GM12874 (cell line): Measurements from ENCODE around the gene C1orf56.

Experiments used
- TF ChIP-seq, protein P1 (sequence below): IDR thresholded peaks from 2 replicates; pipeline ENCODE4 v1.5.1; 2011; ENCODE audit warnings: low read depth, mild to moderate bottlenecking, control low read depth, low read length, moderate library complexity; ENCODE audit not compliant: insufficient read depth

The C1orf56 gene

GRCh38 chr1:151002611-151003010 lies 44.9 kb upstream of the C1orf56 start:
- TF ChIP-seq, protein P1, sequence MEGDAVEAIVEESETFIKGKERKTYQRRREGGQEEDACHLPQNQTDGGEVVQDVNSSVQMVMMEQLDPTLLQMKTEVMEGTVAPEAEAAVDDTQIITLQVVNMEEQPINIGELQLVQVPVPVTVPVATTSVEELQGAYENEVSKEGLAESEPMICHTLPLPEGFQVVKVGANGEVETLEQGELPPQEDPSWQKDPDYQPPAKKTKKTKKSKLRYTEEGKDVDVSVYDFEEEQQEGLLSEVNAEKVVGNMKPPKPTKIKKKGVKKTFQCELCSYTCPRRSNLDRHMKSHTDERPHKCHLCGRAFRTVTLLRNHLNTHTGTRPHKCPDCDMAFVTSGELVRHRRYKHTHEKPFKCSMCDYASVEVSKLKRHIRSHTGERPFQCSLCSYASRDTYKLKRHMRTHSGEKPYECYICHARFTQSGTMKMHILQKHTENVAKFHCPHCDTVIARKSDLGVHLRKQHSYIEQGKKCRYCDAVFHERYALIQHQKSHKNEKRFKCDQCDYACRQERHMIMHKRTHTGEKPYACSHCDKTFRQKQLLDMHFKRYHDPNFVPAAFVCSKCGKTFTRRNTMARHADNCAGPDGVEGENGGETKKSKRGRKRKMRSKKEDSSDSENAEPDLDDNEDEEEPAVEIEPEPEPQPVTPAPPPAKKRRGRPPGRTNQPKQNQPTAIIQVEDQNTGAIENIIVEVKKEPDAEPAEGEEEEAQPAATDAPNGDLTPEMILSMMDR = no peak

DNA sequence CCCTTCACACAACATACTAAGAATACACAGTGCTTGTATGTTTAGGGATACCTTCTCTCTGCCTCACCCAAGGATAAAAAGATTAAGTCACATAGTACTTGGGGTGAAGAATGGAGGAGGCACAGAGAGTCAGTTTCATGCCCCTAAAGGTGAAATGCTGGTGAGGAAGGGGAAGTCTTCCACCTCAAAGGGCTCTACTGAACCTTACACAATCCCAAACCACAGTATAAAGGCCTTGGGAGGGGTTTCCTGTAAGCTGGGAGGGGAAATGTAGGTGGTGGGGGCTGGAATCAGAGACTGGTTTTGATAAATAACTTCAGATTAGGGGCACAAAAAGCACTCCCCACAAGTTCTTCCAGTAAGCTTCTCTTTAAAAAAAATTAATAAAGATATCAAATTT lies 44.4 kb upstream of the C1orf56 start:
- TF ChIP-seq, protein P1 = no peak

DNA sequence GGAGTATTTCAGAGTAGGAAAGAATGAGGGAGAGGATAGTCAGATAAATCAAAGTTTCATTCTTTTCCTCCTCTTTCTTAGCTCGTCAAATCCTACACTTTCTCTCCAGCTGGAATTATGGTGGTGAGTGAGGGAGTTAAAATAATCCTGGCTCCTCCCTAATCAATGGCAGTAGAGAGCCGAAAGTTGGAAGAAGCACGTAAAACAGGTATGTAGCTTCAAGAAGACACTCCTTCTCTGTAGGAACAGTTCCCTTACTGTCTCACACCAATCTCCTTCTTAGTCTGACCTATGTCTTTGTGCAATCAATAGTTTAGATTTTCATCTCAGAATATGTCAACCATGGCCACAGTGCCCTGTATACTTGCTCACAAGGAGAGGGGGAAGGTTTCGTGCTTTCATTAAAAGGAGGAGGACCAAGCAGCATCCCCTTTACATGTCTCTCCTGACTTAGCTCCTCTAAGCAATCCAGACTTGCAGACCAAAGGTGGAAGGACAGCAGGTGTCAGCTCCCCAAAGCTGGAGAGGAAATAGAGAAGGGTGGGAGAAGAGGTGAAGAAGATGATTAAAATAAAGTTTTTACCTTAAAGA lies 41.7 kb upstream of the C1orf56 start:
- TF ChIP-seq, protein P1 = no peak

DNA sequence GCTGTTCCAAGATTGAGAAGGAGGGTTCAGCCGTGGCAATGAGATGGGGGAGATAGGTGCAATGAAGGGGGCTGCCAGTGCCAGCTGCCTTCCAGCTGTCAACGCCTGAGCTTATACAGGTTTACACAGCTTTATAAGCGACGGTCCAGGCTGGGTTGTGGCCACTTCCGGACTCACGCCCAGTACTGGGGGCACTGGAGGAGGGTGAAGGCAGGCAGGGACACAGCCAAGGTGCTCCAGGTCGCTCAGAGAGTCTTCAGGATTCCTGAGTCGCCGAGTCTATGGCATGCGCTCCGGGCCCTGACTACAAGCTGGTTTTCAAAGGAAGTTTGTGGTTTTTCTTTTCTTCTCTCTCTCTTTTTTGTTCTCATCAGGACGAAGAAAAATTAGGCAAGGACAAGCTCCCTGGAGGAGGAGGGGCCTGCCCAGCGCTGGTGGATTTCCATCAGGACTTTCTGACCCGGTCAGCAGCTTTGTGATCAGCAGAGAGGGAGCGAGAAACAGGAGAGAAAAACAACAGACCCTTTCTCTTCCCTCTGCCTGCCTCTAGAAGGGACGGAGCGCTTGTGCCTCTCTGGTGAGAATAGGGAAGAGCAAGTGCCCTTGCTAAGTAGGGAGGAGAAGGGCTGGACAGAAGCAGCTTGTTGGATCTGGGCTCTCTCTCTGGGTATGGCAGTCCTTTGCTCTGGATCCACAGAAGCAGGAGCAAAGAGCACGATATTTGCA lies 41.1 kb upstream of the C1orf56 start, which contains the start of gene MINDY1:
MINDY1 (minus strand) TSS at position 576 of the 726 bp plus-strand sequence. CDS start 4,285 bp downstream, outside the sequence.
- TF ChIP-seq, protein P1 = peak; percentile 51

DNA sequence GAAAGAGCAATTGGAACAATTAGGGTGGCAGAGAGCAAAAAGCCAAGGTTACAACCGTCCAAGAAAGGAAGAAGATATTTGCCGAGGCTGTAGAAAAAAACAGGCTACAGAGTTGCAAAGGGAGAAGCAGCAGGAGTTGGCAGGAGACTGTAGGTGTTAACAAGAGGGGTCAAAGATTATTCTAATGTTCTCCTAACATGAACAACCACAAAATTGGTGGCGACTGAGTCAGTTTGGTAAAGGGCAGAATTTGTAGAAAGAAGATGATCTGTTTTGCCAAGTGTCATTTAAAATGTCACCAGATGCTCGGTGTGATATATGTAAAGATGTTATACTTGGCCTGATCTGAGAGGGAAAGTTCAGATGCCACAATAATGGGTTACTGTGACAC lies 39.7 kb upstream of the C1orf56 start:
- TF ChIP-seq, protein P1 = no peak

- TF ChIP-seq, protein P1 = no peak
Observed at GRCh38 chr1:151008244-151009205, 39.0 kb upstream of the C1orf56 start, which contains the start of gene PRUNE1. TSS of gene PRUNE1 (plus strand) at chr1:151008449. CDS start at chr1:151008633, 184 bp downstream.

DNA sequence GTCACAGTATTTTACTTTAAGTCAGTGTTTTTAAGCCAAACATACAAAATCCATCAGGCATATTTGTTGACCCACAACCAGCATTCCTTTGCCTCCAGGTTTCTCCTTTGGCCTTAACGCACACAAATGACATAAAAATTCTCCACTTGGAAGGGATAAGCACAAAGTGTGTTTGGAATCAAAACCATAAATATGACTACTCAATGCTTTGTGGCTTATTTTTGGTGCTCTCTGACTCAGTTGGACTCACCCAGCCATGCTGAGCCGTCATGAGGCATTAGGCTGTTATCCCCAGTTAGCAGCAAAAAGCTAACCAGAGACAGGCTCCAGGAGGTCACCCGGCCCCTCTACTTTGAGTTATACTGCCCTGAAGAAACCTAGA lies 38.4 kb upstream of the C1orf56 start:
- TF ChIP-seq, protein P1 = no peak
